NAMALWA (cell line): ENCODE measurements around the gene COLEC11.
"Not testable (repeated sequence)": the region's sequence is repeated elsewhere in the genome, so short reads cannot be mapped to it uniquely, and the experiment has no call there.

Experiments used
- DNase-seq: peaks from one replicate; pipeline ENCODE4 v3.0.0-alpha.2; 2015; ENCODE audit warnings: low spot score

The COLEC11 gene

DNA sequence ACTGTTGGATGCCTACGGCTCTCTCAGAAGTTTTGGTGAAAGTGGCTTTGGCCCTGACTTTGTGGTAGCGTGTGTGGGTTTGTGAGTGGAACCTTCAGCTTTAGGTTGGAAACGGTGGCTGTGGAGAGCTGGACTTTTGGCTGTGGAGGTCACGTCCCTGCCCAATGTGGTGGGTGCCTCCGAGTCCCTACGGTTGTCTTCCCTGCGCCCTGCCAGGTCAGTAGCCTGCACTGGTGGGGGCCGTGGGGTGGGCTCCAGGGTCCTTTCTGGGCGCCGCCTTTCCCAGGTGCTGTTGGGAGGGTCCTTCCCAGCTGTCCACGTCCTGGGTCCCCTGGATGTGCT lies 11.1 kb downstream of the COLEC11 start:
- no peak for DNase-seq

DNA sequence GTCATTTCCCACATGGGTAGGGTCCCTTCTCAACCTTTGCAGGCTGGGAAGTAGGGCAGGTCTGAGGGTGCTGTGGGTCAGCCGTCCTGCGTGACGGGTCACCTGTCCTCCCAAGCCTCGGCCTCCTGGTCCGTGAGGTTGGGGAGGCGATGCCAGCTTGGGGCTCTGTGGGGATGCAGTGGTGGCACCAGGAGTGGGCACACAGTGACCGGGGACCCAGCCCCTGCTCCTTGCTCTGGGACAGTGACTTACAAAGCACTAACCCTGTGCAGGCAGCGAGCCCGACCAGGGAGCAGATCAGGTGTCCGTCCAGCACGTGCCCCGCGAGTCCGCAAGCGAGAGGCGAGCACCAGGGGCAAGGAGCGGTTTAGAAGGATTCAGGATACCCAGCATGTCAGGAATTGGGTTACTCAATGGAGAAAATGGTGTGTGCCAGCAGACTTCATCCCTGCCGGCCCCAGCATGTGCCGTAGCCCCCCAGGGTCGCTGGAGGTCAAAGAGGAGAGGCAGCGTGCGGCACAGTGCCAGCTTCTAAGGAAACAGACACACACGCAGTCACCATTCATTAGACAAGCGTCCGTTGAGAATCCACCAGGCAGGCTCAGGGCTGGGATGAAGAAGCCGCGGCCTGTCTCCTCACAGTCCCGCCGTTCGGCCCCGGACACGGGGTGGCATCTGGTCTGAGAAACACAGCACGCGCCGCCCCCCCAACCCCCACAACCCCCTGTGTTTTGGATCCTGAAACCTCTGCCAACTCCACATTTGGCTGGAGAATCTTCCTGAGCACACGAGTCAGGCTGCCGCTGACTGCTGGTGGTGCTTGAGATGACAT lies 11.7 kb downstream of the COLEC11 start:
- no peak for DNase-seq

DNA sequence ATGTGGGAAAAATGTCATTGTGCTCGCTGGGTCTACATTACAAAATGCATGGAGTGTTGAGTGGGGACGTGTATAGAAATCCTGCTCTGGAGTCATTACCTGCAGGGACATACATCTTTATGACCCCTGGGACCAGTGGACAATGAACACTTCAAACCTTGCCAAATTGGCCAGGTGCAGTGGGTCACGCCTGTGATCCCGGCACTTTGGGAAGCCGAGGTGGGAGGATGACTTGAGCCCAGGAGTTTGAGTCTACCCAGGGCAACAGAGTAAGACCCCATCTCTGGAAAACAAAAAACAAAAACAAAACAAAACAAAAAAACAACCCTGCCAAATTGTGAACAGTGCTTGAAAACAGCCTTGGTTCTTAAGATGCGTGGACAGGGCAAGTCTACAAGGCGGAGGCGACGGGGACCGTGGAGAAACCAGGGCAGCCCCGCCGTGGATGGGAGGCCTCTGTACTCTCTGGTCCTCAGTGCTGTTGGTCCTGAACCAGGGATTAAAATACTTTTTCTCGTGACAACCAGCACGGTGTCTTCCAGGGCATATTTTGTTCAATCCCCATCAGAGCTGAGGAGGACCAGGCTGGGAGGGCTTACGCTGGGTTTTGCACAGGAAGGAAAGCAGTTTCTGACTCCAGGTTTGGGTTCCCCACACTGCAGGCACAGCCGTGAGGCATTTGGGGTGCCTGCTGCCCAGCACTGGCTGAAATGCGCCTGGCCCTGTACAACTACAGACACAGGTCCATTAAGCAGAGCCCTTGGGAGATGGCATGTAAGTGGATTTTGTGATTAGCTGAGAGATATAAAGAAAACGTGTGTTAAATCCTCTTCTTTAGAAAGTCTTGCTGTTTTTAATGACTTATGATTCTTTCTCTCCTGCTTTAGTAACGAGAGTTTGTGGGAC lies 13.7 kb downstream of the COLEC11 start:
- DNase-seq: no peak

DNA sequence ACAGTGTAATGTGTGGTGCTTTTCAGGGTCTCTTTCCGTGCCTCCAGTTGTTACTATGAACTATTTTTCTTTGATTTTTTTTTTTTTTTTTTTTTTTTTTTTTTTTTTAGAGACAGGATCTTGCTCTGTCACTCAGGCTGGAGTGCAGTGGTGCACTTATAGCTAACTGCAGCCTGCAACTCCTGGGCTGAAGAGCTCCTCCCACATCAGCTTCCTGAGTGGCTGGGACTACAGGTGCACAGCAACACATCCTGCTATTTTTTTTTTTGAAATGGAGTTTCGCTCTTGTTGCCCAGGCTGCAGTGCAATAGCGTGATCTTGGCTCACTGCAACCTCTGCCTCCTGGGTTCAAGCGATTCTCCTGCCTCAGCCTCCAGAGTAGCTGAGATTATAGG lies 14.4 kb downstream of the COLEC11 start:
- DNase-seq: not testable (repeated sequence)

DNA sequence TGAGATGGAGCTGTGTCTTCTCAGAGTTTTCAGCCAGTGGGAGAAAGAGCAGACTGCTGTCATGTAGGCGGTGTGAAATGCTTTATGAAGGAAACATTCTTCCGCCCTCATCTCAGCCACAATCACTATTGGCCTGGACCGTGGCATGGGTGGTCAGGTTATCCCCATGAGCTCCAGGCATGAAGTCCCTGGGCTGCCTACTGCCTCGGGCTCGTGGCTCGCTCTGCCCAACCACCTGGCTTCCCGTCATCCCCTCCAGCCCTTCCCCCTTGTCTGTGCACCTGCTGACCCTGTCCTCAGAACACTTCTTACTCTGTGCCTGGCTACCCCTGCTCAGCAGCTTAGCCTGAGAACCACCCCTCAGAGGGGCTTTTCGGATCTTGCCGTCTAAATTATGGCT lies 15.5 kb downstream of the COLEC11 start:
- no peak for DNase-seq

DNA sequence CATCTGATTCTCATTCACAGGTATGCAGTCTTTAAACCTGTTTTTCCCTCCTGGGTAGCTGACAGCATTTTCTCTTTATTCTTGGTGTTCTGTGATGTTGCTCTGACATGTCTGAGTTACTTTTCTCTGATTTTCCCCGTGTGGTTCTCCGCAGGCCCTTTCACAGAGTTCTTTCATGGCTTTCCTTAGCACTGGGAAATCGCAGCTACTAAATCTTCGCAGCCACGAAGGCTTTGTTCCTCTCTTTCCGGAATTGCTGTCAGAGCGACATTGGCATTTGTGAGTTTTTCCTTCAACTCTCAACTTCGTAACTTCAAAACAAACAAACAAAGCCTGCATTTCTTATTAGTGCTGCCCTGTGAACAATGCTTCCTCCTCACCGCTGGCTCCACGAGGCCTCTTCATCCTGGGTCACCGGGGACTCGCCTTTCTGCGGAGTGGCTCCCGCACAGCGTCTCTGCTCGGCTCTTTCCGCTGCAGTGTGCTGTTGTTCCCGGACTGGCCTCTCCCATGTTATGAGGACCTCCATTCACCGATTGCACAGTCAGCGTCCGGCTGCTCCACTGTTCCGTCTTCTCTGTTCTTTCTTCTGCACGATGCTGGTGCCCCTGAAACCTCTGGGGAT lies 16.1 kb downstream of the COLEC11 start:
- no peak for DNase-seq

DNA sequence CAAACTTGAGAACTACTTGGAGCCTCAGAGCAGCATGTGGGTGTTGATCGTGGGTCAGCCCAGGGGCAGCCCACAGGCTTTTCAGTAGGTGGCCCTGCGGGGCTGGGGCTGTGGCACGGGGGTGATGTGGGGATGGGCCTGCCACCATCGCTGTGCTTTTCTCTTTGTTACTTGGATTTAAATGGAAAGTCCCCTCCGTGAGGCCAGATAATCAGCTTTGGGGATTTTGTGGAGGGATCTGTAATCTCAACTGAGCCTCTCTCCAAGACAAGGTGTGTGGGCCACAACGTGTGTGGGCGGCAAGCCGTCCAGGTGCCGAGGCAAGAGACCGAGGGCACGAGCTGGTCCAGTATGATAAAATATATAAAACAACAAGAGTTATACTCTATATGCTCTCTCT lies 16.7 kb downstream of the COLEC11 start:
- no peak for DNase-seq

DNA sequence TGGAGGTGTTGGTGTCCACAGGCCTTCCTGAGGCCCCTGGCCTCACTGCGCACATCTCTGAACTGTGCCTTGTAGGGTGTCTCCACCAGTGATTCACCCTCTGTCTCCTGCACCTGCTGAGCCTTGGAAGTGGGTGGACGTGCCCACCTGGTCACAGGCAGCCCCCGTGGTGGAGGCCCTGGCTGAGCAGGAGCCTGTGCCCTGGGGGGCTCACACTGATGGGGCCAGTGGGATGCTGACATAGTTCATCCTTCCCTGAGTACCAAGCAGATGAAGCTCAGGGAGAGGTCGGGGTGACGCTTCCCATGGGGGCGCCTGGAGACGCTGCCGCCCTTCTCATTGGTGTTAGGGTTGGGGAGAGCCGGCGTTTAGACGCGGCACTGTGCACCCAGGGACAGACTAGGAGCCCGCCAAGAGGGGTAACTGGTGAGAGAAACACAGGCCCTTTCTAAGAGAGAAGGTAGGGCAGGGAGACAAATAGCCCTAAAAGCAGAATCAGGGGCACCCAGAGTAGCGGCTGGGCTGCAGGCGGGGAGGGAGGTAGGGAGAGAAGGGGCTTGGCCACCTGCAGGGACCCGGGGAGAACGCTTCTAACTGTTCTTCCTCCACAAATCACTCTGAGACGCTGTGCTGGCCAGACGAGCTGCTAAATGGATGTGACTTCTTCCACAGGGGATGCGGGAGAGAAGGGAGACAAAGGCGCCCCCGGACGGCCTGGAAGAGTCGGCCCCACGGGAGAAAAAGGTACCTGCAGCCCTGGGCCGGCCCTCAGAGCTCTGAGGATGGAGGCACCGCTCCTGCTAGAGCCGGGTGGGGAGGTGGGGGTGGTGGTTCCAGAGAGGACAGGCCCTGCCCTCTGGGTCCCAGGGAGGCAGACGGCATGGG lies 18.0 kb downstream of the COLEC11 start:
- no peak for DNase-seq

DNA sequence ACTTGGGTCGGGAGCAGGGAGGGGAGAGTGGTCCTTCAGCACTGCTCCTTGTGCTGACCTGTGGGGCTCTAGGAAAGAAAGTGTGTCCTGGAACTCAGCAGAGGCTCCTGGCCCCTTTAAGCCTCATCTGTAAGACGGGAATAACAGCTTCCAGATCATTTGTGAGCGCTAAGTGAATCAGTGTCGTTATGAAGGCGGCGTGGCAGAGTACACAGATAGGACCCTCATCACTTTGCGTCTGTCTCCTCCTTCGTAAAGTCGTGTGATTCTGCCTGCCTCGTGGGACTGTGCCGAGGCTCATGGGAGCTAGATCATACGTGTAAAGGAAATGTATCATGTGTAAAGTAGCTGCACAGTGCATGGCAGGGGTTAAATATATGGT lies 18.6 kb downstream of the COLEC11 start:
- no peak for DNase-seq

DNA sequence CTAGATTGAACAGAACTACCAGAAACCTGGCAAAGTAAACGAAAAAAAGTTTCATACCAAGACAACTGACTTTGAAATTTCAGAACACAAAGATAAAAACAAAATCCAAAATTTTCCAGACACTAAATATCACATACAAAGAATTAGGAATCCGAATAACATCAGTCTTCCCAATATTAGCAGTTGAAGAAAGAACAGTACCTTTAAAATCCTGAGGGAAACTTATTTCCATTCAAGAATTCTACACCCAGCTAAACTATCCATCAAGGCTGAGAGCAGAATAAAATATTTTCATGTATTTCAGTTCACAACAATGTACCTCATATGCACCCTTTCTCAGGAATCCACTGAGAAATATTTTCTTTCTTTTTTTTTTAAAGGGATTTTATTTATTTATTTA lies 19.8 kb downstream of the COLEC11 start:
- not testable (repeated sequence) for DNase-seq

DNA sequence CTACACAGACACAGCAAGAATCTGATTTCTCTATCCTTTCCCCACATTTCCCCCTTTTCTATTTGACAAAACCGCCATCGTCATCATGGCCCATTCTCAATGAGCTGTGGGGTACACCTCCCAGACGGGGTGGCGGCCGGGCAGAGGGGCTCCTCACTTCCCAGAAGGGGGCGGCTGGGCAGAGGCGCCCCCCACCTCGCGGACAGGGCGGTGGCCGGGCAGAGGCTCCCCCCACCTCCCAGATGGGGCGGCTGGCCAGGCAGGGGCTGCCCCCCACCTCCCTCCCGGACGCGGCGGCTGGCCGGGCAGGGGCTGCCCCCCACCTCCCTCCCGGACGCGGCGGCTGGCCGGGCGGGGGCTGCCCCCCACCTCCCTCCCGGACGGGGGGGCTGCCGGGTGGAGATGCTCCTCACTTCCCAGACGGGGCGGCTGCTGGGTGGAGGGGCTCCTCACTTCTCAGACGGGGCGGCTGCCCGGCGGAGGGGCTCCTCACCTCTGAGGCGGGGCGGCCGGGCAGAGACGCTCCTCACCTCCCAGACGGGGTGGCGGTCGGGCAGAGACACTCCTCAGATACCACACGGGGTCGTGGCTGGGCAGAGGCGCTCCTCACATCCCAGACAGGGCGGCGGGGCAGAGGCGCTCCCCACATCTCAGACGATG lies 20.8 kb downstream of the COLEC11 start:
- not testable (repeated sequence) for DNase-seq

DNA sequence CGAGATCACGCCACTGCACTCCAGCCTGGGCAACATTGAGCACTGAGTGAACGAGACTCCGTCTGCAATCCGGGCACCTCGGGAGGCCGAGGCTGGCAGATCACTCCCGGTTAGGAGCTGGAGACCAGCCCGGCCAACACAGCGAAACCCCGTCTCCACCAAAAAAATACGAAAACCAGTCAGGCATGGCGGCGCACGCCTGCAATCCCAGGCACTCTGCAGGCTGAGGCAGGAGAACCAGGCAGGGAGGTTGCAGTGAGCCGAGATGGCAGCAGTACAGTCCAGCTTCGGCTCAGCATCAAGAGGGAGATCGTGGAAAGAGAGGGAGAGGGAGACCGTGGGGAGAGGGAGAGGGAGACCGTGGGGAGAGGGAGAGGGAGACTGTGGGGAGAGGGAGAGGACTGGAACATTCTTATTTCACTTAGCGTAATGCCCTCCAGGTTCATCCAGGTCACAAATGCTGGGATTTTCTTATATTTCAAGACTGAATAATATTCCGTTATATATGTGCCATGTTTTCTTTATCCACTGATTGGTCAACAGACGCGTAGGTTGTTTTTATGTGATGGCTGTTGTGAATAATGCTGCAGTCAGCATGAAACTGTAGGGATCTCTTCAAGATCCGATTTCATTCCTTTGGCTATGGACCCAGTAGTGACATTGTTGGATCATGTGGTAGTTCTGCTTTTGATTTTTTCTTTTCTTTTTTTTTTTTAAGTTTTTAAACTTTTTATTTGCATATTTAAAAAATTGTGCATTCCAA lies 21.7 kb downstream of the COLEC11 start:
- not testable (repeated sequence) for DNase-seq

DNA sequence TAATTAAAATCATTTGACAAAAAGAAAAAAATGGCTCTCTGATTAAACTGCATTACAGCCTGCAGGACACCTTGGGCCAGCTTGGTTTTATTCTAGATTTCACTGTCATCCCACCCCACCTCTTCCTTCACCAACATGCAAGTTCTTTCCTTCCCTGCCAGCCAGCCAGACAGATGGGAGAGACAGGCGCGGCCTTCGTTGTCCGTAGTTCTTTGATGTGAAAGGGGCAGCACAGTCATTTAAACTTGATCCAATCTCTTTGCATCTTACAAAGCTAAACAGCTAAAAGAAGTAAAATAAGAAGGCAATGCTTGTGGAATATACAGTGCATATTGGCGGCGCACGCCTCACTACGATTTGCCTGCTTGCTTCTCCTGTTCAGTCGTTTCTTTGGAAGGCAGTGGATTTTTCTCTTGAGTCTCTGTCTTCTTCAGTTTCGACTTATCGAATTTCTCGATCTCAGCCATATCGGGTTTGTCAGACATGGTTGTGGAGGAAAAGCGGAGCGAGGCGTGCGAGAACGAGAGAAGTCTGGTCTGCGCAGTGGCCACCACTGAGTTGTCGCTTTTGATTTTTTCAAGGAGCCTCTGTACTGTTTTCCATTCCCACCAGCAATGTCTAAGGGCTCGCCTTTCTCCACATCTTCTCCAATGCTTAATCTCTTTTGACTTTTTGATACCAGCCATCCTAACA lies 22.4 kb downstream of the COLEC11 start:
- no peak for DNase-seq

DNA sequence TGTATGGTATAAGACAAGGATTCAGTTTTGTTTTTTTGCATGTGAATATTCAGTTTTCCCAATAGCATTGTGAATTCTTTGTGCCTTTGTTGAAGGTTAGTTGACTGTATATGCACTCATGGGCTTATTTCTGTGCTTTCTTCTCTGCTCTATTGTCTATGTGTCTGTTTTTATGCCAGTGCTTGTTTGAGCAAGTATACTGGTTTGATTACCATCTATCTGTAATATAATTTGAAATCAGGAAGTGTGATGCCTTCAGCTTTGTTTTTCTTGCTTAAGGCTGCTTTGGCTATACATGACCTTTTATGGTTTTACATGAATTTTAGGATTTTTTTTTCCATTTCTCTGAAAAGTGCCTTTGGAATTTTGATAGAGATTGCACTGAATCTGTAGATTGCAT lies 23.5 kb downstream of the COLEC11 start:
- no peak for DNase-seq

DNA sequence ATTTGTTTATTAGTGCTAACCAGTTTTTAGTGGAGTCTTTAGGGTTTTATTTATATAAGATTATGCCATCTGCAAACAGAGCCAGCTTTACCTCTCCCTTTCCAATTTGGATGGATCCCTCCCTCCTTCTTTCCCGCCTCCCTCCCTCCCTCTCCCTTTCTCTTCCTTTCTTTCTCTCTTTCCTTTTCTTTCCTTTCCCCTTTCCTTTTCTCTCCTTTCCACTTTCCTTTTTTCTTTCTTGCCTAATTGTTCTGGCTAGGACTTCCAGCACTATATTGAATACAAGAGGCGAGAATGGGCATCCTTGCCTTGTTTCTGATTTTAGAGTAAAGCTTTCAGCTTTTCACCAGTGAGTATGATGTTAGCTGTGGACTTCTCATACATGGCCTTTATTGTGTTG lies 24.1 kb downstream of the COLEC11 start:
- DNase-seq: no peak

DNA sequence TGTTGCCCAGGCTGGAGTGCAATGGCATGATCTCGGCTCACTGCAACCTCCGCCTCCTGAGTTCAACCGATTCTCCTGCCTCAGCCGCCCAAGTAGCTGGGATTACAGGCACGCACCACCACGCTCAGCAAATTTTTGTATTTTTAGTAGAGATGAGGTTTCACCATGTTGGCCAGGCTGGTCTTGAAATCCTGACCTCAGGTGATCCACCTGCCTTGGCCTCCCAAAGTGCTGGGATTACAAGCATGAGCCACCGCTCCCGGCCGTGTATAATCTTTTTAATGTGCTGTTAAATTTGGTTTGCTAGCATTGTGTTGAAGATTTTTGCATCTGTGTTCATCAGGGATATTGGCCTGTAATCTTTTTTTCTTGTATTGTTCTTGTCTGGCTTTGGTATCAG lies 24.7 kb downstream of the COLEC11 start:
- DNase-seq: not testable (repeated sequence)

DNA sequence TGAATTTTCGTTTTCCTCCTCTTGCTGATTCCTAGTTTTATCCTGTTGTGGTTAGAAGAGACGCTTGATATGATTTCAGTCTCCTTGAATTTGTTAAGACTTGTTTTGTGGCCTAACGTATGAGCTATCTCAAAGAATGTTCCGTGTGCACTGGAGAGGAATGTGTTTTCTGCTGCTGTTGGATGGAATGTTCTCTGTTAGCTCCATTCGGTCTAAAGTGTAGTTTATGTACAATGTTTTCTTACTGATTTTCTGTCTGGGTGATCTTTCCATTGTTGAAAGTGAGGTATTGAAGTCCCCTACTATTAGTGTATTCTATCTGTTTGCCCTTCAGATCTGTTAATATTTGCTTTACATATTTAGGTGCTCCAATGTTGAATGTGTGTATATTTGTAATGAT lies 25.9 kb downstream of the COLEC11 start:
- no peak for DNase-seq

DNA sequence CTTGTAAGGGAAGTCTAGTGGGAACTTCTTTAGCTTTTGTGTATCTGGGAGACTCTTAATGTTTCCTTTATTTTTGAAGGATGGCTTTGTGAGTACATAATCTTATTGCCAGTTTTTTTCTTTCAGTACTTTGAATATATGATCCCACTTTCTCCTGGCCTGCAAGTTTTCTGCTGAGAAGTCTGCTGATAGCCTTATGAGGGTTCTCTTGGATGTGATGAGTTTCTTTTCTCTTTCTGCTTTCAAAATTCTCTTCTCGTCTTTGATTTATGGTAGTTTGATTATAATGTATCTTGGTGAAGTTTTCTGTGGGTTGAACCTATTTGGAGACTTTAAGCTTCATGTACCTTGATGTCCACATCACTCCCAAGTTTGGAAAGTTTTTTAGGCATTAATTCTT lies 28.1 kb downstream of the COLEC11 start:
- DNase-seq: no peak

DNA sequence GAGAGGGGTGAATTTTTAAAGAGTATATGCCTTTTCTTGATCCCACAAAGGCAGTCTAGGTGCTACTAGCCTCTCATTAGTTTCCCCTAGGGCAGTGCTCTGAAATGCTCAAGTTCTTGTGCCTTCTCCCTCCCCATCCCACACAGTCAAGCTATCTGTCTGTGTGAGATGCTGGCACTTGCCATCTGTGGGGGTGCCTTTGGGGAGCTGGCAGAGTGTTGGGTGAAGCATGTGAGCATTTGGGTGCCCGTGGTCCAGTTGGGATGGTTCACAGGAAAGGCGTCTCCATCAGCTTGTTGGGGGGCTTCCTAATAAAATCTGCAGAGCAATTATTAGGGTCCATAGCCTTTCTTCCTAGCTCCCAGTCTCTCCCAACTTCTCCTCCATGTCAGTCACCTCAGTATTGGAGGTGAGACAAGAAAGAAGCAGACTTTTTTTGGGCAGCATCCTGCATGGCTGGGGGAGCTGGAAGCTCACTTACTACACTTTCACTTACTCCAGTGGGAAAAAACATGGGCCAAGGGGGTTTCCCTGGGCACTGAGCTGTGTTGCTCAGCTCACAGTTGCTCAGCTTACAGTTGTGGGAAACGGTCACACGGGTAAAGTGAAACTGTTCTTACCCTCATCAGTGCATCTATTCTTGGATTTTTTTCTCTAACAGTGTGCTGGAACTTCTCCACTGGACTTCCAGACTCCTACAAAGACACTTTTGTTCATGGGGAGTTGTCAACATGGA lies 29.3 kb downstream of the COLEC11 start:
- no peak for DNase-seq
